Umbilical cord (tissue), 2 donors: Measurements from ENCODE around the gene PIH1D1. TPM values are rescaled to one million over a fixed set of nuclear protein-coding genes. Genes with fewer than 3 reads are reported as not detected.

Source experiments
- DNase-seq: peaks from one replicate; pipeline ENCODE4 v3.0.0-alpha.2; 2015; ENCODE audit warnings: low spot score
- total RNA-seq: library from RNA; depleted of rRNA; stranded (reverse); fragments of >200 nt; gene quantifications from one replicate; pipeline ENCODE4 v1.2.3, GENCODE V29; 2014; ENCODE audit warnings: low replicate concordance; ENCODE audit not compliant: insufficient read depth

The PIH1D1 gene
- 61.9 TPM for total RNA-seq

DNA sequence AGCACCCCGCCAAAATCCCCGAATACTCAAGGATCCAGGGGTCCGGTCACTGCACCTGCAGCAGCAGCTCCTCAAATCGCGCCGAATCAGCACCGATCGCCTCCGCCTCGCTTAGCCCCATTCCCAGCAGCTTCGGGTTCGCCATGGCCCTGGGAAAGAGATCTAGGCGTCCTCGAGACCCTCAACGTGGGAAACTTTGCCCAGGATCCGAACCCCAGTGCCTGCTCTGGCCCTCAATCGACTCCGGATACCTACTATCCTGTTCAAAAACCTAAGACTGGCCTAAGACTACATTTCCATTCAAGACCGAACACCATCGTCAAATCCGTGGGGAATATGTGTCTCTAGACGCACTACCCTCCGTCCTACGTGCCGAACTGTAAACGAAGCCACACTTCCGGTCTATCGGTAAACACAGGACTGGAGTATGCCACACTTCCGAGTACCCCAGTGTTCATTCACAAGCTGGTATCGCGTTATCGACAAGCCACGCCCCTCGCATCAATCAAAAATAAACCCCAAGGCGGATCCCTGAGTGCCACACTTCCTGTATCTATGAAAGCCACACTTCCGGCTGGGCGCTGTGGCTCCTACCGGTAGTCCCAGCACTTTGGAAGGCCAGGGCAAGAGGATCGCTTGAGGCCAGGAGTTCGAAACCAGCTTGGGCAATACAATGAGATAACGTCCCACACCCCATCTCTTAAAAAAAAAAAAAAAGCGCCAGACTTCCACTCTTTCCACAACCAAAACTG lies at the start of gene PIH1D1:
PIH1D1 (minus strand) TSS at position 385 of the 752 bp plus-strand sequence; CDS start at position 145, 240 bp downstream.
- peak; percentile 100 for DNase-seq

GRCh38 chr19:49499030-49499670 lies 47.5 kb upstream of the PIH1D1 start:
- DNase-seq: no peak

DNA sequence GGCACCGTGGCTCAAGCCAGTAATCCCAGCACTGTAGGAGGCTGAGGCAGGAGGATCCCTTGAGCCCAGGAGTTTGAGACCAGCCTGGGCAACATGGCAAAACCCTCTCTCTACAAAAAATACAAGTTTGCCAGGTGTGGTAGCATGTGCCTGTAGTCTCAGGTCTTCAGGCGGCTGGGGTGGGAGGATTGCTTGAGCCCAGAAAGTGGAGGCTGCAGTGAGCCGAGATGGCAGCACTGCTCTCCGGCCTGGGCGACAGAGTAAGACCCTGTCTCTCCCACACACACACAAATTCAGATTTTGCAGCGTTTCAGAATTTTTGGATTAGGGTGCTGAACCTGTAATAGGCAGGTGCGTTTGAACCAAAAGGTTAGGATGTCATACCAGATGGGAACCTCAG lies 46.9 kb upstream of the PIH1D1 start:
- DNase-seq: no peak

DNA sequence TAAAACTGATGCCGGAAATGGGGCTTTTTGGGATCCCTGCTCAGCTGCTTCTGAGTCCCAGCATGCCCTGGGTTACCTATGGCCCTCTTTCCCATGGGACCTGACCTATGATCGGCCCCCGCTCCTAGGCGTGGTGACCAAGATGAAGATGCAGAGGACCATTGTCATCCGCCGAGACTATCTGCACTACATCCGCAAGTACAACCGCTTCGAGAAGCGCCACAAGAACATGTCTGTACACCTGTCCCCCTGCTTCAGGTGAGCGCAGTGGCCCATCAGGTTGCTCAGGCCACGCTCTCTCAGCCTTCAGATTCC lies 46.1 kb upstream of the PIH1D1 start:
- no peak for DNase-seq

DNA sequence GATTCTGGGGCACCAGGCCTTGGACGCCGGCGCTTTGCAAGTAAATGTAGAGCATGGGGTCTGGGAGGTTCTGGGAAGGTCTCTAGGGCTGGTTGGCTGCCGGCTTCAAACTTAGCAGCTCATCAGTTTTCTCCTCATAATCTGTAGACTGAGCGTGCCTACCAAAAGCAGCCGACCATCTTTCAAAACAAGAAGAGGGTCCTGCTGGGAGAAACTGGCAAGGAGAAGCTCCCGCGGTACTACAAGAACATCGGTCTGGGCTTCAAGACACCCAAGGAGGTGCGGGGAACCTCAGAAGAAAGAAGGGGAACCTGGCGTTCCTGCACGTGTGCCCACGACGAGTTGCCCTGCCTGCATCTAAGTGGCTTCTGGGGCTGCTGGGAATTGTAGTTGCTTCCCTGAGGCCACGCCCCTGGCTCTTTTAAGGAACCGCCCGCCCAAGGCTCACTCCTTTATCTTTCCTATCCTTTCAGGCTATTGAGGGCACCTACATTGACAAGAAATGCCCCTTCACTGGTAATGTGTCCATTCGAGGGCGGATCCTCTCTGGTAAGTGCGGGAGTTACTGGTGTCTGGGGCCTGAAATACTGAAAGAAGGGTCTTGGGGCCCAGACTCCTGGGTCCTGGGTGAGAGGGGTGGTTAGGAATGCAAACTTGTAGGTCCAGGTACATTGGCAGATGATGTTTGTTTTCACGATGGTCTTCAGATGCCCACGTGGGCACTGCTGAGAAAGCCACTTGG lies 45.6 kb upstream of the PIH1D1 start:
- peak; percentile 69 for DNase-seq

DNA sequence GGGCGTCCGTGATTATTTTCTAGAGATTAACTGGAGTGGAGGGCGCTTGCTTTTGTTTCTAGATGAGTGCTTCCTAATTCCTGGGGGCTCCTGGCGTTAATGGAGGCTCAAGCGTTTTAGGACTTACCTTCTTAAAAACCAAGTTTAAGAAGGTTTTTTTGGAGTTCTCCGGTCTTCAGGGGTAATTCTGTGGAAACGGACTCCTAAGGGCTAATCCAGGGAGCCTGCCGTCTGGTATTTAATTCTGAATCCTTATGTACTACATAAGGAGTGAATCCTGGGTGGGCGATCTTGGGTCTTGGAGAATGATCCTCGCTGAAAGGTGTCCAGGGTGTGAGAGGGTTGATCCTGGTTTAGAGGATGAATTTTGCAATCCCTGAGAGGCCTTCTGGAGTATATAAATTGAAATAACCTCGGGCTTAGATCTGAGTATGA lies 45.0 kb upstream of the PIH1D1 start:
- no peak for DNase-seq

- no peak for DNase-seq
These were observed 41.2 kb upstream of the PIH1D1 start for GRCh38 chr19:49492573-49493405.

GRCh38 chr19:49491804-49492572 lies 40.4 kb upstream of the PIH1D1 start:
- no peak for DNase-seq

GRCh38 chr19:49491030-49491803 lies 39.6 kb upstream of the PIH1D1 start:
- no peak for DNase-seq

DNA sequence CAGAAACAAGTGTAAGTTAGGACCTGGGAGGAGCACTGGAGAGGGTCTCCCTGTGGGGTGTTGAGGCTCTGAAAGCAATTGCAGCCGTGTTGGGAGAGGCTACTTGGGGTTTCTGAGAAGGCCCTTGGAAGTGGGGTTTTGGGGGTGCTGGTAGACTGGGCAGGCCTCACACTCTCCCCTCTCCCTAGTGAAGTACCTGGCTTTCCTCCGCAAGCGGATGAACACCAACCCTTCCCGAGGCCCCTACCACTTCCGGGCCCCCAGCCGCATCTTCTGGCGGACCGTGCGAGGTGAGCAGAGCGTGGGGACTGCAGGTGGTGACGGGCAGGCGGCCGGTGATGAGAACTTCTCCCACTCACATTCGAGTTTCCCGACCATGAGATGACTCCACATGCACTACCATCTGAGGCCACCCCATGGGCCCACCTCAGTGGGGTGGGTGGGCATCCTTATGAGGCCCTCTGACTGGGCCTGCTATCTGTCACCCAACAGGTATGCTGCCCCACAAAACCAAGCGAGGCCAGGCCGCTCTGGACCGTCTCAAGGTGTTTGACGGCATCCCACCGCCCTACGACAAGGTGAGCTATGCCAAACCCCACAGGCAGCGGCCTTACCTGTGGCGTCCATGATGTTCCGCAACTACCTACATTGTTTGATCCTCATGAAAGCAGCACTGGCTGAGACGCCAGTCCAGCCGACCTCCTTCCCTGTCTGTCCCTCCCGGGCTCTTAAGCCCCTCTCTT lies 38.8 kb upstream of the PIH1D1 start:
- no peak for DNase-seq

DNA sequence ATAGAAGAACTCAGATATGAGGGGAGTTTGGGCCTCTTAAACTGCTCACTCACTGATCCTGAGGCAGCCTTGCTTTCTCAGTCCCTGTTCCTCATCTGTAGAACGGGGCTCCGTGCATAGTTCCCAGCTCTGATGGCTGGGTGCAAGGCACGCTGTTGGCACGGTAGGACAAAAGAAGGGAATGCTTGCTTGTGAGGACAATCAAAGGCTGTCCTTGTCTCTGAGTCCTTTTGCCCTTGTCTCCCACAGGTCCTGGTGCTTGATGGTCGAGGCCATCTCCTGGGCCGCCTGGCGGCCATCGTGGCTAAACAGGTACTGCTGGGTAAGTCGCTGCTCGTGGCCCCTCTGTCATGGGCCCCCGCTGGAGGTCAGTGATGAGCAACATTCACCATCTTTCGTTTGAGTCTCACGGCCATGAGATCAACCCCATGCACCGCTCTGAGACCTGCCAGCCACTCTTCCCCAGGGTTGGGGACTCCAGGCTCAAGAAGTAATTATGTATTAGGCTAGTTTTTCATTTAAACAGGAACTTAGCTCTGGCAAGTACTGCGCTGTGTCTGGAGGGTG lies 38.1 kb upstream of the PIH1D1 start:
- no peak for DNase-seq

- no peak for DNase-seq
These were observed 37.4 kb upstream of the PIH1D1 start for GRCh38 chr19:49488863-49489537.

DNA sequence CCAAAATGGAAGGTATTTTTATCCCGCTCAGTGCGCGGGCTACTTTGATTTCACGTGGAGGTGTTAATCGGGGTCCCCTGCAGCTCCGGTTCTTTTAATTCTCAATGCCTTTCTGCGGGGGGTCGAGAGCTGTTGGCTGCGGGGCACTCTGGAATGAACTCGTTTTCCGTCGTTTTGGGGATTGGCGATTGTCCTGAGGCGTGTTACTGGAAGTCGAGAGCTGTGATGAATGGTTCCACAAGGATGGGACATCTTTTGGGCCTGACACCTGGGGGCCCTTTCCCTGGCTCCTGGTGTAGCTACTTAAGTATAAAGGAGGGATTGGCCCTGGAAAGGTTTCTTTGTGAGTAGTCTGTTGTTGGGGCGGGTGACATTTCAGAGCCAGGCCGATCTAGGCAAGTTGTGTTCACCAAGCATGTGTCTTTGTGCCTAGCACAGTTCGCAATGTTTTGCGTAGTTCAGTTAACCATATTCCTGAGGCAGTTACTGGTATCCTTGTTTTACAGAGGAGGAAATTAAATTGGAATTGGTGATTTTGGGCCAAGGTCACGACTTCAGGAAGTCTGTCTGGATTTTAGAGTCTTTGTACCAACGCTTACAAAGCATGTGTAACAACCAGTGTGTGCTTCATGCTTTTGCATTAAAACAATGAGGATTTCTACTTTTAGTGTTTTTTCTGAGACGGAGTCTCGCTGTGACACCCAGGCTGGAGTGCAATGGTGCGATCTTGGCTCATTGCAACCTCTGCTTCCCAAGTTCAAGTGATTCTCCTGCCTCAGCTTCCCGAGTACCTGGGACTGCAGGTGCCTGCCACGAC lies 36.6 kb upstream of the PIH1D1 start:
- no peak for DNase-seq

GRCh38 chr19:49487277-49488045 lies 35.8 kb upstream of the PIH1D1 start, which contains the start of gene RPL13A:
Gene RPL13A, plus strand, starts transcription at chr19:49487608. Its CDS starts 22 bp downstream, at chr19:49487630.
- DNase-seq: peak; percentile 100

DNA sequence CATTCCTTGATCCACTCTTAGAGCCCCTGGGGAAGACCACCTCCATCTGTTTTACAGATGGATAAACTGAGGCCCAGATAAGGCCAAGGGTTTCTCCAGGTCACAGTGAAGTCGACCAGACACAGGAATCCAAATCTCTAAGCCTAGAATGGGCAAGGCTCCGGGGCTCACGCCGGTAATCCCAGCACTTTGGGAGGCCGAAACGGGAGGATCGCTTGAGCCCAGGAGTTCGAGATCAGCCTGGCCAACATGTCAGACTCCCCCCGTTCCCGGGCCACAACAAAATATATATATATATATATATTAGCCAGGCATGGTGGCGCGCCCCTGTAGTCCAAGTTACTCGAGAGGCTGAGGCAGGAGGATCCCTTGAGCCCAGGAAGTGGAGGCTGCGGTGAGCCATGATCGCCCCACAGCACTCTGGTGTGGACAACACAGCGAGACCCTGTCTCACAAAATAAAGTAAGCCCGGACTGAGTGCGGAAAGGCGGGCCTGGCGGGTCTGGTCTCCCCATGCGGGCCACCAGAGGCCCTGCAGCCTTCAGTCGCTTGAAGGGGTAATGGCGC lies 35.2 kb upstream of the PIH1D1 start:
- no peak for DNase-seq

- no peak for DNase-seq
These were observed 34.6 kb upstream of the PIH1D1 start for GRCh38 chr19:49486232-49486631.
